ENCODE measurements around the gene FER.

Gene FER

GRCh38 chr5:108715408-108715807, 32.3 kb upstream of the FER start:
- CTCF ChIA-PET, result no interaction called here
- Histone ChIP-seq H3K4me3 (ENCODE audit: low read depth, low read length) (no peak overlapping the region), H3K4me1 (ENCODE audit: control insufficient read depth, insufficient read depth, low read length) (no peaks in the 10 kb centered on the region), H3K36me3 (ENCODE audit: control insufficient read depth in 2 of 2, insufficient read depth in 1 of 2, low read length in 2 of 2) (no peaks in the 10 kb centered on the region), H3K27ac (ENCODE audit: extremely low read depth, low read depth, low read length) (no peak overlapping the region), H3K9me3 (ENCODE audit: control insufficient read depth, insufficient read depth, low read depth, low read length) (no peaks in the 10 kb centered on the region)
- no peak for TF ChIP-seq ZNF670 (tag by site-specific recombination; IDR thresholded peaks at IDR 0.05; ENCODE audit: low read depth)
- no peak for TF ChIP-seq ZNF175 (tag by site-specific recombination; IDR thresholded peaks at IDR 0.05)
- no peak for TF ChIP-seq ZNF274 (IDR thresholded peaks at IDR 0.05; ENCODE audit: low read length)
- no peak for TF ChIP-seq ZNF274 (tag by site-specific recombination; IDR thresholded peaks at IDR 0.05; ENCODE audit: borderline replicate concordance)
- no peak for TF ChIP-seq ZFP41 (tag by site-specific recombination; IDR thresholded peaks at IDR 0.05; ENCODE audit: borderline replicate concordance)
- TF ChIP-seq GLI2 (tag by site-specific recombination; IDR thresholded peaks at IDR 0.05; ENCODE audit: borderline replicate concordance, low read depth), result no peak
- no peak for TF ChIP-seq ZNF211 (tag by site-specific recombination; IDR thresholded peaks at IDR 0.05; ENCODE audit: low read depth)
- no peak for TF ChIP-seq BCL11B (tag by site-specific recombination; IDR thresholded peaks at IDR 0.05; ENCODE audit: low read depth)
- no peak for TF ChIP-seq ZNF19 (tag by site-specific recombination; IDR thresholded peaks at IDR 0.05; ENCODE audit: low read depth)
- no peak for TF ChIP-seq WT1 (tag by site-specific recombination; IDR thresholded peaks at IDR 0.05)
- no peak for TF ChIP-seq ZNF521 (tag by site-specific recombination; IDR thresholded peaks at IDR 0.05)
- TF ChIP-seq ZNF747 (tag by site-specific recombination; IDR thresholded peaks at IDR 0.05), result no peak
- no peak for TF ChIP-seq ZNF626 (tag by site-specific recombination; IDR thresholded peaks at IDR 0.05)
- TF ChIP-seq, protein P1, sequence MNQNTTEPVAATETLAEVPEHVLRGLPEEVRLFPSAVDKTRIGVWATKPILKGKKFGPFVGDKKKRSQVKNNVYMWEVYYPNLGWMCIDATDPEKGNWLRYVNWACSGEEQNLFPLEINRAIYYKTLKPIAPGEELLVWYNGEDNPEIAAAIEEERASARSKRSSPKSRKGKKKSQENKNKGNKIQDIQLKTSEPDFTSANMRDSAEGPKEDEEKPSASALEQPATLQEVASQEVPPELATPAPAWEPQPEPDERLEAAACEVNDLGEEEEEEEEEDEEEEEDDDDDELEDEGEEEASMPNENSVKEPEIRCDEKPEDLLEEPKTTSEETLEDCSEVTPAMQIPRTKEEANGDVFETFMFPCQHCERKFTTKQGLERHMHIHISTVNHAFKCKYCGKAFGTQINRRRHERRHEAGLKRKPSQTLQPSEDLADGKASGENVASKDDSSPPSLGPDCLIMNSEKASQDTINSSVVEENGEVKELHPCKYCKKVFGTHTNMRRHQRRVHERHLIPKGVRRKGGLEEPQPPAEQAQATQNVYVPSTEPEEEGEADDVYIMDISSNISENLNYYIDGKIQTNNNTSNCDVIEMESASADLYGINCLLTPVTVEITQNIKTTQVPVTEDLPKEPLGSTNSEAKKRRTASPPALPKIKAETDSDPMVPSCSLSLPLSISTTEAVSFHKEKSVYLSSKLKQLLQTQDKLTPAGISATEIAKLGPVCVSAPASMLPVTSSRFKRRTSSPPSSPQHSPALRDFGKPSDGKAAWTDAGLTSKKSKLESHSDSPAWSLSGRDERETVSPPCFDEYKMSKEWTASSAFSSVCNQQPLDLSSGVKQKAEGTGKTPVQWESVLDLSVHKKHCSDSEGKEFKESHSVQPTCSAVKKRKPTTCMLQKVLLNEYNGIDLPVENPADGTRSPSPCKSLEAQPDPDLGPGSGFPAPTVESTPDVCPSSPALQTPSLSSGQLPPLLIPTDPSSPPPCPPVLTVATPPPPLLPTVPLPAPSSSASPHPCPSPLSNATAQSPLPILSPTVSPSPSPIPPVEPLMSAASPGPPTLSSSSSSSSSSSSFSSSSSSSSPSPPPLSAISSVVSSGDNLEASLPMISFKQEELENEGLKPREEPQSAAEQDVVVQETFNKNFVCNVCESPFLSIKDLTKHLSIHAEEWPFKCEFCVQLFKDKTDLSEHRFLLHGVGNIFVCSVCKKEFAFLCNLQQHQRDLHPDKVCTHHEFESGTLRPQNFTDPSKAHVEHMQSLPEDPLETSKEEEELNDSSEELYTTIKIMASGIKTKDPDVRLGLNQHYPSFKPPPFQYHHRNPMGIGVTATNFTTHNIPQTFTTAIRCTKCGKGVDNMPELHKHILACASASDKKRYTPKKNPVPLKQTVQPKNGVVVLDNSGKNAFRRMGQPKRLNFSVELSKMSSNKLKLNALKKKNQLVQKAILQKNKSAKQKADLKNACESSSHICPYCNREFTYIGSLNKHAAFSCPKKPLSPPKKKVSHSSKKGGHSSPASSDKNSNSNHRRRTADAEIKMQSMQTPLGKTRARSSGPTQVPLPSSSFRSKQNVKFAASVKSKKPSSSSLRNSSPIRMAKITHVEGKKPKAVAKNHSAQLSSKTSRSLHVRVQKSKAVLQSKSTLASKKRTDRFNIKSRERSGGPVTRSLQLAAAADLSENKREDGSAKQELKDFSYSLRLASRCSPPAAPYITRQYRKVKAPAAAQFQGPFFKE (tag by site-specific recombination; IDR thresholded peaks at IDR 0.05; ENCODE audit: borderline replicate concordance), result no peak
- TF ChIP-seq, protein P2, sequence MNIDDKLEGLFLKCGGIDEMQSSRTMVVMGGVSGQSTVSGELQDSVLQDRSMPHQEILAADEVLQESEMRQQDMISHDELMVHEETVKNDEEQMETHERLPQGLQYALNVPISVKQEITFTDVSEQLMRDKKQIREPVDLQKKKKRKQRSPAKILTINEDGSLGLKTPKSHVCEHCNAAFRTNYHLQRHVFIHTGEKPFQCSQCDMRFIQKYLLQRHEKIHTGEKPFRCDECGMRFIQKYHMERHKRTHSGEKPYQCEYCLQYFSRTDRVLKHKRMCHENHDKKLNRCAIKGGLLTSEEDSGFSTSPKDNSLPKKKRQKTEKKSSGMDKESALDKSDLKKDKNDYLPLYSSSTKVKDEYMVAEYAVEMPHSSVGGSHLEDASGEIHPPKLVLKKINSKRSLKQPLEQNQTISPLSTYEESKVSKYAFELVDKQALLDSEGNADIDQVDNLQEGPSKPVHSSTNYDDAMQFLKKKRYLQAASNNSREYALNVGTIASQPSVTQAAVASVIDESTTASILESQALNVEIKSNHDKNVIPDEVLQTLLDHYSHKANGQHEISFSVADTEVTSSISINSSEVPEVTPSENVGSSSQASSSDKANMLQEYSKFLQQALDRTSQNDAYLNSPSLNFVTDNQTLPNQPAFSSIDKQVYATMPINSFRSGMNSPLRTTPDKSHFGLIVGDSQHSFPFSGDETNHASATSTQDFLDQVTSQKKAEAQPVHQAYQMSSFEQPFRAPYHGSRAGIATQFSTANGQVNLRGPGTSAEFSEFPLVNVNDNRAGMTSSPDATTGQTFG (tag by site-specific recombination; IDR thresholded peaks at IDR 0.05; ENCODE audit: borderline replicate concordance), result no peak
- TF ChIP-seq ZNF610 (tag by site-specific recombination; IDR thresholded peaks at IDR 0.05; ENCODE audit: borderline replicate concordance), result no peak
- TF ChIP-seq ZNF830 (tag by site-specific recombination; IDR thresholded peaks at IDR 0.05; ENCODE audit: low read depth), result no peak
- TF ChIP-seq GLI4 (tag by site-specific recombination; IDR thresholded peaks at IDR 0.05), result no peak
- no peak for TF ChIP-seq ZNF324 (tag by site-specific recombination; IDR thresholded peaks at IDR 0.05)
- no peak for TF ChIP-seq ZSCAN30 (tag by site-specific recombination; IDR thresholded peaks at IDR 0.05)
- POLR2A ChIA-PET, result interaction anchor here (0.6 to 1.1 kb wide), 3 partner anchors 12 to 17 kb away, joined by 3 to 6 read pairs (median 3); no protein-coding TSS in a partner anchor
